DMS114 treated with DMSO at 0.1 percent for 48 hours (cell line): ENCODE data around the gene SRP19.
"Not testable (repeated sequence)": the region's sequence is repeated elsewhere in the genome, so short reads cannot be mapped to it uniquely, and the experiment has no call there.

Experiments
- DNase-seq: peaks from one replicate; lab custom pipeline; 2025; ENCODE audit not compliant: unreplicated experiment; lab: John Stamatoyannopoulos, UW

Gene SRP19

DNA sequence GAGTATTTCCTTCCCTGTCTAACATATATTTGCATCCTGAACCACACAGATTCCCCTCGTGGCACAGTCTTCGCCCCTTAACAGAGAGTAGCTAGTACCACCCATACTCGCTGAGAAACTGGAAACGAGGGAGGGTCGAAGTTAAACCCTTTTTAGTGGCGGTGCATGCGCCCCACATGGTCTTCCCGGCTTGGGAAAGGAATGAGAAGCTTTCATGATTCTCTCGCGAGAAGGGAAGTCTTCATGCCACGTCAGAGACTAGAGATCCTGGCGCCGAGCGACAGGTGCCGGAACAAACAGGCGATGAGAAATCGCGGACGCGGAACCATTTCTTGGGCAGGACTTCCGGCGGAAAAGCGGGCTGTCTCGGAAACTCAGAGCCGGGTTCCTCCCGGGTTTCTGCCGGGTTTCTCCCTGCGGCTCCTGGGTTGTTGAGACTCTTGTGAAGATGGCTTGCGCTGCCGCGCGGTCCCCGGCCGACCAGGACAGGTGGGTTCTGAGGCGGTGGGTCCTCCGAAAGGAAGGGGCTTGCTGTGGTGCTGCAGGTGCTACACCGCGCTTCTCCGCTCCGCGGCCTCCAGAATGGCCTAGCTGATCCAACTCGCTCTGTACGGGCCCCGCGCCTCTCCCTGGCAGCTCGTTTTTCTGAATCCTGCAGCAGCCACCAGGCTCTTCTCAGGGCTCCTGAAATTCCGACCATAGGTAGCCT is at the start of gene SRP19:
Gene SRP19, plus strand, starts transcription at position 359 of the 709 bp plus-strand sequence. Its CDS starts 90 bp downstream, at position 449.
- peak; percentile 96 for DNase-seq

DNA sequence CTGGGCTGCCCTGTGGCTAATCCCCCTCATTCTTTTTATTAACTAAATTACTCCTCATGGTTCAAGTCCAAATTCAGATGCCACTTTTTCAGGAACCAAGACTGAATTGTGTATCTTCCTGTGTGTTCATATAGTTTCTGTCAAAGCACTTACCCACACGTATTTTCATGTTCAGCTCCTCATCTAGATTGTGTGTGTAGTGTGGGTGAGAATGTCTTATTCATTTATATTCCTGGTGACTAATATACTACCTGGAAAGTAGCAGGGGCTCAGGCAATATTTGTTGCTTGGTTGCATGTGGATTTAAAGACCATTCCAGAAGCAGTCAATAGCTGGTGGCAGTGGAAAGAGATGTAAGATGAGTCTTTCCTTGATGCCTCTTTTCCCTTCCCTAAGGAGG is 48.5 kb upstream of the SRP19 start:
- no peak for DNase-seq

DNA sequence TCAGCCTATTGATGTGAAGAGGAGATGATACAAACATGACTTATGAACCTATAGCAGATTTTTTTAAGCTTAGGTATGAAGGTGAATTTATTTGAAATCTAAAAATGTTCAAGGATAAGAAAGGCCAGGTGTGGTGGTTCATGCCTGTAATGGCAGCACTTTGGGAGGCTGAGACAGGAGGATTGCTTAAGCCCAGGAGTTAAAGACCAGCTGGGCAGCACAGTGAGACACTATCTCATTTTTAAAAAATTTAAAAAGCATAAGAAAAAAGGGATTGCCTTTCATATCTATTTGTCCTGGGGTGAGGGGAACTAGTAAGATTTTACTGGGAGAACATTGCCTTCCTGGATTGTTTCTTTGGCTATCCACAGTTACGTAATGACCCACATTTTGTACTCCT is 40.8 kb upstream of the SRP19 start:
- no peak for DNase-seq

DNA sequence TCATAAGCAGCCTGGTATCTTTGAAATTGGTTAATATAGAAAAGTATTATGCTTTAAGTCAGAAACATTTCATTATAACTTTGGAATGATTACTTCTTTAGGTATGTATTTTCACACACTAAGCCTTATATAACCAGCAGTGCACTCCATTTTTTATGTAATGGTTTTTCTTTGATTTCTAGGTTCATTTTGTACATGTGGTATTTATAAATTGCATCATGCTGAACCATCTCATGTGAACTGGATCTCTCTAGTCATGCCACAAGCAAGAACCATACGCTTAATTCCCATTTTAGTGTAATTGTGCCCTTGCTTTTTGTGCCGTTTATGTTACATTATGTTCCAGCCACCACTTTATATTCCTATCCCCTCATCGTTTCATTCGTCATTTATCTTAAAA is 38.6 kb upstream of the SRP19 start:
- no peak for DNase-seq

DNA sequence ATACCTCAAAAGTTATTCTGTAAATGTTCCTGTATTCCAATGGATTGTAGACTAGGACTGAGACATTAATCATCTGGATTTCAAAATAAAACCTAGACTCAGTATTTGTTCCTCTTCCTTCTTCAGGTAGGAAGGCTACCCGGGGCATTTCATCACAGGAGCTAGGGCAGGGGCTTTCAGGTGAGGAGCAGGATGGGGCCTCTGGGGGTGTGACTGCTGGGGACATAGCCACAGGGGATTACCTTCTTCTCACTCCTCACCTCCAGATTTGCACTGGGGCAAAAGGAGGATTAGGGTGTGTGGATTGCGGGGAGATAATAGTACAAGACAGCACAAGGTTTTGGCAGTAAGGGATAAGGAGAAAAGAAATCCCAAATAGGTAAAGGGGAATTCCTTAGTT is 37.9 kb upstream of the SRP19 start:
- DNase-seq = no peak

DNA sequence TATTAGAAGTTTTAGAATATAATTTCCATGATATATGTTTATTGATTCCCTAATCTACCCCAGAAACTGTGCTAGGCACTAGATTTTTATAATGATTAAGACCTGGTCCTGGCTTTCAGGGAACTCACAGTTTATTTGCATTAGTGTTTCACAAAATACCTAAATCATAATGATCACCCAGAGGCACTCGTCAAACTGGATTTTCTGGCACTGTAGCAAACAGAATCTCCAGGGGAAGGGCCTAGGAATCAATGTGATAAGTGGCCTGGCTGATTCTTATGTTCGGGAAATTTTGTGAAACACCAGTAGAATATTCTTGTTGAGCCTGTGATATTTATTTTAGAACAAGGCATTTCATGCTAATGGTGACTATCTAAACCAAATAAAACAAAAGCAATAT is 37.4 kb upstream of the SRP19 start:
- no peak for DNase-seq

DNA sequence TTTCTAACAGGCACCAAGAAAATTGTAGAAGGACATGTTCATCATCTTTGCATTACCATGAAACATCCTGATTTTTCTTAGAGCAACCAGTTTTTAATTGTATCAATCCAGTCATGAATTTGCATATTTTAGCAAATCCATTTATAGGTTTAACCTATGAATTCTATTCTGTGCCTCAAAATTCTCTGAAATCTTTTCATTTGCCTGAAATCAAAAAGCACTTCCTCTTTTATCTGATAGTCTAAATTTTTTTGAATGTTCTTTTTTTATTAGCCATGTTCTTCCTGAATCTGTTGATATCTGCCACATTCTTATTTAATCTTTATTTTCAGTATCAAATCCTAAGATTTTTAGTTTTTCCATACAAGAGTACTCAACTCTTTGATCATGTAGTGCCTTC is 36.9 kb upstream of the SRP19 start:
- no peak for DNase-seq

DNA sequence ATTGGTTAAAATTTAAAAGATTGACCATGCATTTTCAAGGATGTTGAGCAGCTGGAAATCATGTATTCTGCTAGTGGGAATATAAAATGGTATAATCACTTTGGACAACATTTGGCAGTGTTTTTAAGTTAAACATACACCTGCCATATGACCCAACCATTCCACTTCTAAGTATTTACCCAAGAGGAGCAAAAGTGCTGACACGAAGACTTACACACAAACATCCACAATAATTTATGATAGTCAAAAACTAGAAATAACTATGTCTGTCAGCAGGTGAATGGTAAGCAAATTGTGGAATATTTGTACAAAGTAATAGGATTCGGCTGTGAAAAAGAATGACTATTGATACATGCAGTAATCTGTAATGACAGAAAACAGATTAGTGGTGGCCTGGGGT is 30.7 kb upstream of the SRP19 start:
- DNase-seq = no peak

DNA sequence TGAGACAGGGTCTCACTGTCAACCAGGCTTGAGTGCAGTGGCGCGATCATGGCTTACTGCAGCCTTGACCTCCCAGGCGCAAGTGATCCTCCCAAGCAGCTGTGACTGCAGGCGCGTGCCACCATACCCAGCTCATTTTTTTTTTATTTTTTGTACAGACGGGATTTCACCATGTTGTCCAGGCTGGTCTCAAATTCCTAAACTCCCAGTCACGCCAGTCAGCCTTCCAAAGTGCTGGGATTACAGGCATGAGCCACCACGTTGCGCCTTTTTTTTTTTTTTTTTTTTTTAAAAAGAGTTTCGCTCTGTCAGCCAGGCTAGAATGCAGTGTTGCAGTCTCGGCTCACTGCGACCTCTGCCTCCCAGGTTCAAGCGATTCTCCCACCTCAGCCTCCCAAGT is 27.1 kb upstream of the SRP19 start:
- no peak for DNase-seq

DNA sequence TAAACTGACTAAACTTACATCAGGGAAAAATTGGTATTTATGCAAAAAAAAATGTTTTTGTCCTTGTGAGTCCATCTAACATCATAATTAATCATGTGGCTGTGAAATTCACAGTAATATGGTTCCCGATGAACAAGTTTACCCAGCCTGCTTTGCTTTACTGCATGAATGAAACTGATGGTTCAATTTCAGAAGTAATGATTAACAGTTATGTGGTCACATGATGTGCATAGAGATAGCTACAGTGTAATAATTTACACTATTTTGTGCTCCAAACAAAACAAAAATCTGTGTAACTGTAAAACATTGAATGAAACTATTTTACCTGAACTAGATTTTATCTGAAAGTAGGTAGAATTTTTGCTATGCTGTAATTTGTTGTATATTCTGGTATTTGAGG is 16.6 kb upstream of the SRP19 start:
- no peak for DNase-seq

DNA sequence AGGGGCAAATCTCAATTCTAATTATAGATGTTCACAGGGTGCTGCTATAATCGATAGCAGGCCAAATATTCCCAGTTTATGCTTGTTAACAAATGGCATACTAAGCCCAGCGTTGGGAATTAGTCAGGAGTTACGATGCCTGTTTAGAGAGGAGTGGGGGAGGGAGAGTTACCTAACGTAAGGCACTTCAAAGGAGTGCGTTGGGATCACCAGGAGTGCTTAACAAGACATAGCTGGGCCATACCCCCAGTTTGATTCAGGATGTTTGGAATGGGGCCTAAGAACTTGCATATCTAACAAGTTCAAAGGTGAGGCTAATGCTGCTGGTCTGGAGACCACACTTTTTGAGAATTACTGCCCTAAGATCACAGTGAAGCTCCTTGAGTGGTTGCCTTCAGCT is 14.5 kb upstream of the SRP19 start:
- DNase-seq = no peak

DNA sequence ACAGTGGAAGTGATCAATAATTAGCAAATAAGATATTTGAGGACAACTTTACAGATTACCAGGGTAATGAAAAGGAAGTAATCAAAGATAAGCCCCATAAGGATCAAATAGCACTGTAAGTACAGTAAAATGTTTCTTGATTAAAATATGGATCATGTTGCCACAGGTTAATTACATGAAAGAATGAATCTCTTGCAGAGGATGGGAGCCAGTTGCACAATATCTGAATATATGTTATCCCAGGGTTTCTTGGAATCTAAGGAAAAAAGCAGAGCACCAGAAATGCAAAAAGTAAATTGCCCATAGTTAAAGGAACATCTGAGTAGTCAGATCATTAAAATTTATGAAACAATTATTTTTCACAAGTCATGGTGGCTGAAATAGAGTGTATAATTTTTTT is 13.8 kb upstream of the SRP19 start:
- no peak for DNase-seq

DNA sequence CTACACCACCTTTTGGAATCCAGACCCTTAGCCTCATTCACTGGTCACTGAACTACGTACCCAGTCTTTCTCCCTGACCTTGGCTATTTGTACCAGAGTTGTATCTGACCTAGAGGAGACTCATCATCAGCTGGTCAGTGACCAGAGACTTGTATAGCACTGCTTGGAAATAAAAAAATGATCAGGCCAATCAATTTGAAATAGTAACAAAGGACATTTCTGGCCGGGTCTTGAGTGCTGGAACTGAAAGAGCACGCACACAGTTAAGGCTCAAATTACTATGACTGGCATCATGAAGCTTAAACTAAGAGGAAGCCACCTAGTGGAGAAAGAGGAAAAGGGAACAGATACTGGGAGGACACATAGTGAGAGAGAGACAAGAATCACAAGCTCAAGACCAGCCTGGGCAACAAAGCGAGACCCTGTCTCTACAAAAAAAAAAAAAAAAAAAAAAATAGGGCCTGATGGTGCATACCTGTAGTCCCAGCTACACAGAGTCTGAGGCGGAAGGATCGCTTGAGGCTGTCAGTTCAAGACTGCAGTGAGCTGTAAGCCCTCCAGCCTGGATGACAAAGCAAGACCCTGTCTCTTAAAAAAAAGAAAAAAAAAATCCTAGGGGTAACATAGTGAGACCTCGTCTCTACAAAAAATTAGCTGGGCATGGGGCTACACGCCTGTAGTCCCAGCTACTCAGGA is 12.8 kb upstream of the SRP19 start:
- peak; percentile 77 for DNase-seq

DNA sequence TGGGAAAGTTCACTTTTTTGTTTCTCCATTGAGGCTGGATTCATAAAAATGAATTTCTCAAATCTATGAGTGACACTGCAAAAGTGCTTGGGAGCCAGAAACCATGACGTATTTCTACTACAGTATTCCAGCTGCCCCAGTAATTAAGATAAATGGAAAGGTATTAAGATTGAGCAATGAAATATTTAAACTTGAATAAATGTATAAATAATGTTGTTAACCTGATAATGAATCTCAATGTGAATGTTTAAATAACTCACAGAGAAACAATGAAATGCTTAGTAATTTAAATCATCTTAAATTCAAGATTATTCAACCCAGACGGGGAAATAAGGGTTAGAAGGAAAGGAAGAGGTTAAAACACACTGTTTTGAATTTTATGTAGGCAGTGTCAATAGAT is 11.2 kb upstream of the SRP19 start:
- no peak for DNase-seq

DNA sequence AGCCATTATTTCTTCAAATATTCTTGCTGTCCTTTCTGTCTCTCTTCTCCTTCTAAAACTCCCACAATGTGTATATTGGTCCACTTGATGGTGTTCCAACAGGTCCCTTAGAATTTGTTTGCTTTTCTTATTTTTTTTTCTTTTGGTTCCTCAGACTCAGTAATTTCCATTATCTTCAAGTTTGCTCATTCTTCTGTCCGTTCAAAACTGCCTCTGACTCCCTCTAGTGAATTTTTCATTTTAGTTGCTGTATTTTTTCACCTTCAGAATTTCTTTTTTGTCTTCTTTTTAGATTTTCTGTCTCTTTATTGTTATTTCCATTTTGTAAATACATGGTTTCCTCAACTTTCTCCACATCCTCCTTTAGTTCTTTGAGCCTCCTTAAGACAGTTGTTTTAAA is 6.4 kb upstream of the SRP19 start:
- DNase-seq = no peak

DNA sequence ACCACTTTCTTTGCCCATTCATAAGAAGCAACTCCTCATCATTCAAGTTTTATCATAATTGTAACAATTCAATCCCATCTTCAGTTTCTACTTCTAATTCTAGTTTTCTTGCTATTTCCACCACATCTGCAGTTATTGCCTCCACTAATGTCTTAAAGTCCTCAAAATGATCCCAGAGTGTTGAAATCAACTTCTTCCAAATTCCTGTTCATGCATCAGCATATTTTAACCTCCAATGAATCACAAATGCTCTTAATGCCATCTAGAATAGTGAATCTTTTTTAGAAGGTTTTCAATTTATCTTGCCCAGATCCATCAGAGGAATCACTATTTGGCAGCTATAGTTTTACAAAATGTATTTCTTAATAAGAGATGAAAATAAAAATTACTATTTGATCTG is 3.2 kb upstream of the SRP19 start:
- no peak for DNase-seq

DNA sequence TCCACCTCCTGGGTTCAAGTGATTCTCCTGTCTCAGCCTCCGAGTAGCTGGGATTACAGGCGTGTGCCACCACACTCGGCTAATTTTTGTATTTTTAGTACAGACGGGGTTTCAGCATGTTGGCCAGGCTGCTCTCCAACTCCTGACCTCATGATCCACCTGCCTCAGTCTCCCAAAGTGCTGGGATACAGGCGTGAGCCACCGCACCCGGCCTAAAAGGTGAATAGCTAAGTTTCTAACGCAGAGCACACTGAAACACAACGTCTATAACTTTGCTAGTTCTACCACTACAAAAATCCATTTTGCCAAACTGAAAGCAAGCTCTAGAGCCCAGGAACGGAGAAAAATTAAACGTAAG is 537 bp upstream of the SRP19 start:
- not testable (repeated sequence) for DNase-seq

DNA sequence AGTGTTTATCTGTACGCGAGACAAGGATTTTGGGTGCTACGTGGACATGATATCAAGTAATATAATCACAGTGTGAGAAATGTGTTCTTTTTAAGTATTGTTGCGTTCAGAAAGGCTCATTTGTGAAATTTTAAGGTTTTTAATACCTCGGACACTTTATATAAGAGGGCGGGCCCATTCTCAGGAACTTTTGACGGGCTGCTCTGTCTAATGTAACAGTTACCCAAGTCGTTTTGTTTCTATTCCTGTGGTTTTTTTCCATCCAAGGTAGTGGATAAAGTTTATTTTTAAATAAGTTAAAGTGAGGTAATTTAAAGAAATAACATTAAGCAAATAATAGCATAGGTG is 525 bp downstream of the SRP19 start:
- DNase-seq = no peak

DNA sequence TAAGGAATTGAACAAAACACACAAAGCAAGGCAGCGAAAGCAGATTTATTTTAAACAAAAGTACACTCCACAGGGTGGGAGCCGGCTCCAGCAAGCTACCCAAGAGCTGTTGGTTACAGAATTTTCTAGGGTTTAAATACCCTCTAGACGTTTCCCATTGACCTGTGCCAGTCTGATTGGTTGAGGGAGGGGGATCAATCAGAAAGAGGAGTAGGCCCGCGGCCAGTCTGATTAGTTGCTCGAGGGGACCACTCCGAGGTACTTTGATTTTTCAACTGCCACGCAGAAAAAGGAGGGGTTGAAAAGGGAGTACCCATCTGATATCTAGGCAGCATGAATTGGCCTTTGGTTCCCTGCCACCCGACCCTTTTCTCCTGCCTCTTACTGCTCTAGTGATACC is 998 bp downstream of the SRP19 start:
- DNase-seq = no peak

DNA sequence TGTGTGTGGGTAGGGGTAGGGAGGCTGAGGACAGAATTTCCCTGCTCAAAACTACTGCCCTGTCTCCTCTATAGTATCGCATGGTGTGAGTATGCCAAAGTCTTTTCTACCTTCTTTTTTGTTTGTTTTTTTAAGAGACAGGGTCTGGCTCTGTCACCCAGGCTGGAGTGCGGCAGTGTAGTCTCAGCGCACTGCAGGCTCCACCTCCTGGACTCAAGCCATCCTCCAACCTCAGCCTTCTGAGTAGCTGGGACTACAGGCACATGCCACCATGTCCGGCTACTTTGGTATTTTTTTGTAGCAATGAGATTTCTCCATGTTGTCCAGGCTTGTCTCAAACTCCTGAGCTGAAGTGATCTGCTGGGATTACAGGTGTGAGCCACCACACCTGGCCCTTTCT is 2.5 kb downstream of the SRP19 start:
- DNase-seq = no peak

DNA sequence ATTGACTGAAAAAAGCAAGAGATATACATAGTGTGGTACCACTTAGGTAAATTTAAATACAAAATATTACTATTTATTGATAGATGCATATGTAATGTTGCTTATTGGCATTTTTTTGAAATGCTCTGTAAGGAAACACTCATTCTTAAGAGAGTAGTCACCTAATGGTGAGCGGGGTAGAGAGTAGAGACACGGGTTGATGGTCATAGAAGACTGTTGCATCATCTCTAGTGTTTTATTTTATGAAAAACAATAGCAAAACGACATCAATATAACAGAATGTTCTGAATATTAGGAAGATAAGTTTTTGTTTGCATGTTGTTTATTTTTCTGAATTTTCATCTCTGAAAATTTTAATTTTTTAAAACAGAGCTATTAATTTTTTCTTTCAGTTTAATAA is 4.0 kb downstream of the SRP19 start:
- DNase-seq = no peak

DNA sequence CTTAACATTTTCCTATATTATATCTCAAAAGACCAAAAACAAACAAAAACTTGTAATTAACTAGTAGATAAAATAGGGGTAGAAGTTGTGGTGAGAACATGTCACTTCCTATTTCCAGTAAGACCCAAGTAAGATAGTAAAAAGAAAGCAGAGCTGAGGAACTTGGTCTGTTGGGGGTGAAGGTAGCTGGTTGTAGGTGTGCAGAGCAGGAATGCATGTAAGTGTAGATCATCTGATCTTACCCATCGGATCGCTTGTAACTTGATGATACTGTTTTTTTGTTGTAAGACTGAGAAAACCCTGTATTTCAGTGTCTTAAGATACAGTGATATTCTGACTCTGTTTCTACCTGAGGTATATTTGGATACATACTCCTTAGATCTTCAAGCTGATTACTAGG is 5.7 kb downstream of the SRP19 start:
- no peak for DNase-seq

DNA sequence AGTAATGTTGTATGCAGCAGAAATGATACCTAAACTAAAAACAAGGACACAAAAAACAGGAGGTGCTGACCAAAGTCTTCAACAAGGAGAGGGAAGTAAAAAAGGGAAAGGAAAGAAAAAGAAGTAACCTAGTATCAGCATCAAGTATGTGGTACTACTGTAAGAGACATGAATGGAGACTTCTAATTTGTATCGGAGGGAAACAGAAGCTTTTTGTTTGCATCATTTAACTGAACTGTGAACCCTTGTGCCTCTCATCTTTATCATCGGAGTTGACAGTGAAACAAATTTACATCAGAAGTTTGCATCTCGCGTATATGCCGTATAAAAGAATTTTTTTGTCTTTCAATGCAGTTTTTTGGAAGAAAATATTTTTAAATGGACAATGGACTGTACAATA is 6.3 kb downstream of the SRP19 start:
- no peak for DNase-seq
